DMS 273 (cell line): ENCODE measurements around the gene KYAT1.
"Not testable (repeated sequence)": the region's sequence is repeated elsewhere in the genome, so short reads cannot be mapped to it uniquely, and the experiment has no call there.

Experiments
- DNase-seq: peaks from one replicate; lab custom pipeline; 2025; ENCODE audit not compliant: unreplicated experiment; lab: John Stamatoyannopoulos, UW

KYAT1 gene

DNA sequence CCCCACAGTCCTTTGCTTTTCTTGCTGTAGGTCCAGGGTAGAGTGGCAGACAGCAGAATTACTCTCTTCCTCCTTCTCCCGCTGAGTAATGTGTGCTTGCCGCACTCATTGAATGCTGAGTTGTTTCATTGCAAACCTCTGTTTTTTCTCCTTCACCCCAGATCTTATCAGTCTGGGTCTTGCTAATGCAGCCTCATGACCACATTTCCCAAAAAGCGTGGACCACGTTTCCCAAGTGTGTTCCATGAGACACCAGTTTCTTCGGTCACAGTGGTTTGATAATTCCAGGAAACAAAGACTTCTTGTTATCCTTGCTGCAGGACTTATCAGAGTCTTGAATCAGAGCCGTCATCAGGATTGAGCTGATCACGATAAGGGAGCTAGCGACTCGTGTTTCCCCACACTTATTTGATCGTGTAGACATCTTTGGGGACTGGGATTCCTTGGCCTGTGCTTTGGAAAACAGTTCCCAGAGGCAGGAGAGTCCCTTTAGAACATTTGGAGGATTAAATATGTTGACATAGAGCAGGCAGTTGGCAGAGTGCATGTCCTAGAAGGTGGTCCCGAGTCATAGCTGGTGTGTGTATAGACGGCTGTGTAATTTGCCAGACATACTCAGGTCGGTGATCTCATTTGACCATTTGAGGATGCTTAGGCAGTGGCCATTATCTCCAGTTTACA, 4.6 kb upstream of the KYAT1 start:
- DNase-seq: no peak

- DNase-seq: no peak
Measured at GRCh38 chr9:128885798-128886197, 4.0 kb upstream of the KYAT1 start.

GRCh38 chr9:128885376-128885775, 3.6 kb upstream of the KYAT1 start:
- no peak for DNase-seq

- no peak for DNase-seq
Measured at GRCh38 chr9:128884164-128884563, 2.4 kb upstream of the KYAT1 start.

- peak; percentile 50 for DNase-seq
Measured at GRCh38 chr9:128882677-128883603, 1.2 kb upstream of the KYAT1 start.

DNA sequence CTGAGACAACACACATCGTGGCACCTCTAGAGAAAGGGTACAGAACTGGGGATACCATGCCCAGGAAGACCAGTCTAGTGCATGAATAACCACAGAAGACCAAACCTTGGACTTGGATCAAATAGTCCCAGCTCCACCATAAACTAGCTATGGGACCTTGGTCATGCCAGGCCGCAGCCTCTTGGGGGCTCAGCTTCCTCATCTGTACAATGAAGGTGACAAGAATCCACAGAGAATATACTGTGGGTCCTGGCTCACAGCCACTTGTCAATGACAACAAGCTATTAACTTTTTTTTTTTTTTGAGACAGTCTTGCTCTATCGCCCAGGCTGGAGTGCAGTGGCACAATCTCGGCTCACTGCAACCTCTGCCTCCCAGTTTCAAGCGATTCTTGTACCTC, 3.9 kb downstream of the KYAT1 start:
- no peak for DNase-seq

GRCh38 chr9:128870941-128871265, 10.8 kb downstream of the KYAT1 start:
- DNase-seq: not testable (repeated sequence)

DNA sequence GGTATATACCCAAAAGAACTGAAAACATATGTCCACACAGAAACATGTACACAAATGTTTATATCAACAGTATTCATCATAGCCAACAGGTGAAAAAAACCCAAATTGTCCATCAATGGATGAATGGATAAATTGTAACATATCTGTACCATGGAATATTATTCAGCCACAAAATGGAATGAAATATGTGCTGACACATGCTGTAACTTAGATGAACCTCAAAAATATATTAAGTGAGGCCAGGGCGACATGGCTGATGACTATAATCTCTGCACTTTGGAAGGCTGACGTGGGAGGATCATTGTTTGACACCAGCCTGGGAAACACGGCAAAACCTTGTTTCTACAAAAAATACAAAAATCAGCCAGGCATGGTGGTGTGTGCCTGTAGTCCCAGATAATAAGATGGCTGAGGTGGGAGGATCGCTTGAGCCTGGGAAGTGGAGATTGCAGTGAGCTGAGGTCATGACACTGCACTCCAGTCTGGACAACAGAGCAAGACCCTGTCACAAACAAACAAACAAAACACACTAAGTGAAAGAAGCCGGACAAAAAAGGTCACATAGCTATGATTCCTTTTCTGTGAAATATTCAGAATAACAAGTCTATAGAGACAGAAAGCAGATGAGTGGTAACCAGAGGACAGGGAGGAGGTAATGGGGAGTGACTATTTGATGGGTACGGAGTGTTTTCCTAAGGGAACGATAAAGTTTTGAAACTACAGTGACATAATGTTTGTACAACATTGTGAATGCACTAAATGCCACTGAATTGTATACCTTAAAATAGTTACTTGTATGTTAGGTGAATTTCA, 11.4 kb downstream of the KYAT1 start:
- no peak for DNase-seq

DNA sequence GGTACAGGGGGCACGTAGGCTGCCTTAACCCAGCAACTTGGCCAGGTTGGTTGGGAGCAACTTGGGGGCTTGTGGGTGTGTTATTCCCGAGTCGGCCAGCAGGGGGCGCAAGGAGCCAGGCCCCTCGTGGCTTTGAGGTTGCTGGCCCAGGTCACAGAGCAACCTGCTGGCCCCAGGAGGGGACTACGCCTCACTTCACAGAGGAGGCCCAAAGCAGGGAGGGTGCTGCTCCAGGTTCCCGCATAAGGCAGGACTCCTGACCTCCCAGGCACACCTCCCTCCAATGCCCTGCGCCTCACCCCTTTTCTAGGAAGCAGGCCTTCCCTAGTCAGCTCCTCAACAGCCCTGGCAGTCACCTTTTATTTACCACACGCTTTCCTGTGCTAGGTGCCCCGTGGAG, 18.1 kb downstream of the KYAT1 start:
- peak; percentile 83 for DNase-seq

DNA sequence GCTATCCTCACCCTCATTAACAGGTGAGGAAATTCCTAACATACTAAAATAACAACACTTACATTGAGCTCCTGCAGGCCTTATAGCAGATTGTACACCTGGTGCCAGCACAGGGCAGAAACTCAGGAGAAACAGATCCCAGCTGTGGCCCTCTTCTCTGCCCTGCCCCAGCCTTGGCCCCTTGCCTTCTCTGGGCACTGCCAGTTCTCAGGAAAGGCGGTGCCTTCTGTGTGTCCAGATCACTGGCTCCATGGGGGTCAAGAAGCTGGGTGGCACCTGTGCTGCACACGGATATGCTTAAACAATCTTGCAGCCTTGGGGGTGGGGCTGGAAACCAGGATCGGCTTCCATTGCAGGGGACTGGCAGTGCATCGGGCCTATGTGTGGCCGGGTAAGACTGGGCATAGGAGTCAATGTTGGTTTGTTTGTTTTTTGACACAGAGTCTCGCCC, 19.3 kb downstream of the KYAT1 start:
- no peak for DNase-seq

DNA sequence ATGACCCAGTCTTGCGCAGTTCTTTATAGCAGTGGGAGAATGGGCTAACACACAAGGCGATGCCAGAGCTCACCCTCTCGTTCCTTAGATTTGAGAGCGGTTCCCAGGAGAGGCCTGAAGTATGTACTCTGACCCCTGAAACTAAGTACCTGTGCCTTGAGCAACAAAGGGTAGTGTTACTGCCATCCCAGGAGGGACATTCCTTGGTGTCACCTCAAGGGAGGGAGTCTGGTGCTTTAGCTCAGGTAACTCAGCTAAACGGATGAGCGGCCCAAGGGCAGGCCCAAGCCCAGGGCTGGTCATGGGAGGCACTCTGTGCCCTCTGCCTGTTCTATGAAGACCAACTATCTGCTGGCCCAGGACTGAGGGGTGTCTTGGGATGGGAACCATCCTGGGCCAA, 20.2 kb downstream of the KYAT1 start:
- no peak for DNase-seq

- no peak for DNase-seq
Measured at GRCh38 chr9:128860937-128861336, 20.8 kb downstream of the KYAT1 start.

- DNase-seq: not testable (repeated sequence)
Measured at GRCh38 chr9:128858476-128858875, 23.3 kb downstream of the KYAT1 start.

DNA sequence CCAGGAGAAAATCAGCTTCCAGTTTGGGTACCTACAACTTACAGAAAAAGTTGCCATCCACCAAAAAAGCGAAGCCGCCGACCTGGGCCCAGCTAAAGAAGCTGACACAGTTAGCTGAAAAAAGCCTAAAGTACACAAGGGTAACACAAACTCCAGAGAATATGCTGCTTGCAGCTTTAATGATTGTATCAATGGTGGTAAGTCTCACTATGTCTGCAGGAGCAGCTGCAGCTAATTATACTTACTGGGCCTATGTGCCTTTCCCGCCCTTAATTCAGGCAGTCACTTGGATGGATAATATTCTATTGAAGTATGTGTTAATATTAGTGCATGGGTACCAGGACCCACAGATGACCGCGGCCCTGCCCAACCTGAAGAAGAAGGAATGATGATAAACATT, 27.3 kb downstream of the KYAT1 start:
- DNase-seq: not testable (repeated sequence)

DNA sequence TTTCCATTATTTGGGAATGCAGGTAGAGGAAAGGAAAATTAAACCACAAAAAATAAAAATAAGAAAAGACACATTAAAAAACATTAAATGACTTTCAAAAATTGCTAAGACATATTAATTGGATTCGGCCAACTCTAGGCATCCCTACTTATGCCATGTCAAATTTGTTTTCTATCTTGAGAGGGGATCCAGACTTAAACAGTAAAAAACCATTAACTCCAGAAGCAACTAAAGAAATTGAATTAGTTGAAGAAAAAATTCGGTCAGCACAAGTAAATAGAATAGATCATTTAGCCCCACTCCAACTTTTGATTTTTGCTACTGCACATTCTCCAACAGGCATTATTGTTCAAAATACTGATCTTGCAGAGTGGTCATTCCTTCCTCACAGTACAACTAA, 29.1 kb downstream of the KYAT1 start:
- DNase-seq: not testable (repeated sequence)

DNA sequence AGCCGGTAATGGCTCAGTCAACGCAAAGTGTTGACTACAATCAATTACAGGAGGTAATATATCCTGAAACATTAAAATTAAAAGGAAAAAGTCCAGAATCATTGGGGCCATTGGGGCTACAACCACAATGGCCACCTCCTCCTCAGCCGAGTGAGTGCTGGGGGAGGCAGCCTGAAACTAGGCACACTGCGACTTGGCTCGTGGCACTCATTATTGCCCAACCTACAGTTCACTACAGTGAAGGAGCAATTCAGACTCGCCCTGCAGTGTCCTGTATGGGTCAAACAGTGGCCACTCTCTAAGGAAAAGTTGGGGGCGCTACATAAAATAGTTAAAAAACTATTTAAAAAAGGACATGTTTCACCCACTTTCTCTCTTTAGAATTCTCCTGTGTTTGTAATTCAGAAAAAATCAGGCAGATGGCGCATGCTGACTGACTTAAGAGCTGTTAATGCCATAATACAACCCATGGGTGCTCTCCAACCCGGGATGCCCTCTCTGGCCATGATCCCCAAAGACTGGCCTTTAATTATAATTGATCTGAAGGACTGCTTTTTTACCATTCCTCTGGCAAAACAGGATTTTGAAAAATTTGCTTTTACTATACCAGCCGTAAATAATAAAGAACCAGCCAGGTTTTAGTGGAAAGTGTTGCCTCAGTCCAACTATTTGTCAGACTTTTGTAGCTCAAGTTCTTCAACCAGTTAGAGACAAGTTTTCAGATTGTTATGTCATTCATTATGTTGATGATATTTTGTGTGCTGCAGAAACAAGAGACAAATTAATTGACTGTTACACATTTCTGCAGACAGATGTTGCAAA, 29.8 kb downstream of the KYAT1 start:
- DNase-seq: peak; percentile 59

DNA sequence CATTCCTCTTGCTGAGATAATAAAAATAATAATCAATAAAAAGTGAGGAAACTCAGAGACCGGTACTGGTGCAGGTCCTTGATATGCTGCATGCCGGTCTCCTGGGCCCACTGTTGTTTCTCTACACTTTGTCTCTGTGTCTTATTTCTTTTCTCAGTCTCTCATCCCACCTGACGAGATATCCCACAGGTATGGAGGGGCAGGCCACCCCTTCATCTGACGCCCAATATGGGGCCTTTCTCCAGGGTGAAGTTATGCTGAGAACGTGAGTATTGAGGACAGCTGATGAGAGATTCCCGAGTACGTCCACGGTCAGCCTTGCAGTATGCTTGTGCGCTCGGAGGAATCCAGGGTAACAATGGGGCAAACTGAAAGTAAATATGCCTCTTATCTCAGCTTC, 30.7 kb downstream of the KYAT1 start:
- not testable (repeated sequence) for DNase-seq

- no peak for DNase-seq
Measured at GRCh38 chr9:128847803-128848202, 33.9 kb downstream of the KYAT1 start.

- DNase-seq: no peak
Measured at GRCh38 chr9:128846680-128847030, 35.1 kb downstream of the KYAT1 start.

GRCh38 chr9:128845186-128845931, 36.4 kb downstream of the KYAT1 start:
- DNase-seq: peak; percentile 91
